ENCODE data around the gene DPP3.

DNA sequence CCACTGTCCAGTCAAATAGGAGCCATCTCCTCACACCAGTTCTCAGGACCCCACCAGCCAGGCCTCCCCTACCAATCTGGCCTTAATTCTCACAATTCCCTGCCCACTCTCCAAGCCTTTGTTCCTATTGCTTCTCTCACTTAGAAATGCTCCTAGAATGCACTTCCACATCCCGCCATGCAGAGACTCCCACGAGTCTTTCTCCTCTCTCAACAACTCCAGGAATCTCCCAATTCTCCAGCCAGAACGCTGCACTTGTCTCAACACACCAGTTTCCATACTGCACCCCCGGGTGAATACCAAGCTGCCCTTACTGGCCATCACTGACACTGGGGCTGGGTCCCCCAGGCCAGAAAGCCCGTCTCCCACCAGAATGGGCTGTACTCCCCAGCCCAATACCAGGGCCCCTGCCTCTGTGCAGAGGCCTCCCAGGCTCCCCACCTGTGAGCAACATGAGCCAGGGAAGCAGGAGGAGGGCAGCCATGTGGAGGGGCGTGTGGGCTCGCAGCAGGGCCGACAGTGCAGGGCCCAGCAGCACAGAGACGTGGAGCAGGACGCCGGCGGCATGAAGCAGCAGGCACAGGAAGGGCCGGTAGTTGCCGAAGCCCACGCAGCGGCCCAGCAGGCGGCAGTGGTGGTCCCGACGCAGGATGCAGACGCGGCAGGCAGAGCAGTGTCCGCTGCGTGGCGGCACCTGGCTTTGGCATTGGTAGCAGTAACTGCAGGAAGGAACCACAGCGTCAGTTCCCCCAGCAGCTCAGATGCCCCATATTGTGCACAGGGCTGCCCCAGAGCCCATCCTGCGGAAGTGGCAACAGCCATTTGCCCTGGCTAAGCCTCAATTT is 63.3 kb downstream of the DPP3 start:
- TF ChIP-seq POLR2A (IDR thresholded peaks at IDR 0.05) (no peak), CTCF (IDR thresholded peaks at IDR 0.05) (no peak)

All from suprapubic skin (tissue), 3 donors.